ENCODE results near the gene LYST. TPM values are rescaled to one million over a fixed set of nuclear protein-coding genes. Genes with fewer than 3 reads are reported as not detected.

Gene LYST
- total RNA-seq, 1 donor = 30.4 TPM

DNA sequence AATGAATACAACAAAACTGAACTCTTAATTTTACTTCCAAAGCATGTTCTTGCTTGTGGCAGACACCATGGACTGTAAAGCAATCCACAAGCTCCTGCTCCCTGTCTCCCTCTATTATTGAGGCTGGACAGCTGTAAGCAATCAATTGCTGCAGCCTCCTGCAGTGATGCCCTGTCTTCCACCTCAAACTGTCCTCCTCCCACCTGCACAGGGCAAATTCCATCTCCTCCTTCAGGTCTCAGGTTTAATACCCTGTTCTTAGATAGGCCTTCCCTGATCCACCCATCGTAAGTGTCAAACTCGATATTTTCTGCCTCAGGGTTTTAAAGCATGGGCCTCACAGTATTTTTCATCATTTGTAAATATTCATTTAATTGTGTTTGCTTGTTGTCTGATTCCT lies 81.8 kb downstream of the LYST start:
- no peak for TF ChIP-seq CTCF (IDR thresholded peaks at IDR 0.05; ENCODE audit: insufficient read depth, low read length)
- no peak overlapping the region for H3K4me3 ChIP-seq (ENCODE audit: low read depth, low read length)
- no peak for DNase-seq (ENCODE audit: low read depth)

GRCh38 chr1:235783148-235783776 lies 83.4 kb downstream of the LYST start:
- H3K4me3 ChIP-seq (ENCODE audit: low read depth, low read length) = no peak overlapping the region
- peak; percentile 74 for DNase-seq (ENCODE audit: low read depth)
- TF ChIP-seq CTCF (IDR thresholded peaks at IDR 0.05; ENCODE audit: insufficient read depth, low read length) = peak; percentile 49

GRCh38 chr1:235782601-235783000 lies 84.1 kb downstream of the LYST start:
- TF ChIP-seq CTCF (IDR thresholded peaks at IDR 0.05; ENCODE audit: insufficient read depth, low read length) = no peak
- peak; percentile 42 for DNase-seq (ENCODE audit: low read depth)

DNA sequence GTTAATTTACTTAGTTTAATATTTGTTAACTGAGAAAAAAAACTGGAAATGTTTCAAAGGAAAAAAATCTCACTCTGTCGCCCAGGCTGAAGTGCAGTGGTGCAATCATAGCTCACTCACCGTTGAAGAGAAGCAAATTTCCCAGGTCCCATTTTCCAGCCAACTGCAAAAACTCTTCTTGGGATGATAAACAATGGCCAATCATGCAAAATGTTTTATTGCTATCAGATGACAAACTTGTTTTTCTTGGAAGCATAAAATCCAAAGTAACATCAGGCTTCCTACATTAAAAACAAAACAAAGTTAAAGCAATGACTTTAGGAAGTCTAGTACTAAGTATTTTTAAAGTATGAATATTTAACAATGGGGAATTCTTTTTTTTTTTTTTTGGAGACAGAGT lies 84.9 kb downstream of the LYST start:
- peak; percentile 59 for DNase-seq (ENCODE audit: low read depth)
- TF ChIP-seq CTCF (IDR thresholded peaks at IDR 0.05; ENCODE audit: insufficient read depth, low read length) = no peak
- H3K4me3 ChIP-seq (ENCODE audit: low read depth, low read length) = no peak overlapping the region

More at GRCh38 chr1:235782601-235783000, 84.1 kb downstream of the LYST start:
- no peak overlapping the region for H3K4me3 ChIP-seq (ENCODE audit: low read depth, low read length)

- DNase-seq (ENCODE audit: low read depth) = no peak
- no peak for TF ChIP-seq CTCF (IDR thresholded peaks at IDR 0.05; ENCODE audit: insufficient read depth, low read length)
- H3K4me3 ChIP-seq (ENCODE audit: low read depth, low read length) = no peak overlapping the region
These were observed 86.9 kb downstream of the LYST start for GRCh38 chr1:235779770-235780169.

- H3K4me3 ChIP-seq (ENCODE audit: low read depth, low read length) = no peak overlapping the region
- DNase-seq (ENCODE audit: low read depth) = no peak
- no peak for TF ChIP-seq CTCF (IDR thresholded peaks at IDR 0.05; ENCODE audit: insufficient read depth, low read length)
These were observed 90.3 kb downstream of the LYST start for GRCh38 chr1:235776396-235776795.
